Osteoblast (primary cell): ENCODE measurements around the gene USO1. TPM values are rescaled to one million over a fixed set of nuclear protein-coding genes. Genes with fewer than 3 reads are reported as not detected.

ENCODE experiments used
- DNase-seq: peaks from one replicate; pipeline ENCODE4 v3.0.0; 2011; ENCODE audit warnings: low spot score, mixed read lengths; ENCODE audit not compliant: insufficient read length; ENCODE audit errors: missing footprints
- H2AFZ ChIP-seq: 2 replicates; pipeline ENCODE4 v1.6.0; 2011; ENCODE audit warnings: mild to moderate bottlenecking, low read length
- H3K27ac ChIP-seq: 2 replicates; pipeline ENCODE4 v1.5.1; 2011; ENCODE audit warnings: mild to moderate bottlenecking, low read depth, low read length, moderate library complexity
- H3K27me3 ChIP-seq: 2 replicates; pipeline ENCODE4 v1.6.0; 2012; ENCODE audit warnings: mild to moderate bottlenecking, control low read depth, inconsistent platforms, low read length, moderate library complexity; ENCODE audit not compliant: insufficient read depth
- H3K36me3 ChIP-seq: 2 replicates; pipeline ENCODE4 v1.5.1; 2011; ENCODE audit warnings: mild to moderate bottlenecking, low read length, control low read depth, moderate library complexity; ENCODE audit not compliant: insufficient read depth
- H3K4me1 ChIP-seq: 2 replicates; pipeline ENCODE4 v1.5.1; 2011; ENCODE audit warnings: mild to moderate bottlenecking, low read length, control low read depth, moderate library complexity; ENCODE audit not compliant: insufficient read depth
- H3K4me2 ChIP-seq: 2 replicates; pipeline ENCODE4 v1.6.0; 2011; ENCODE audit warnings: mild to moderate bottlenecking, low read length; ENCODE audit not compliant: insufficient read depth
- H3K4me3 ChIP-seq: fragments of 200-600 bp; sonication (generic); 3 replicates; pipeline ENCODE4 v1.5.1; 2012; ENCODE audit warnings: mild to moderate bottlenecking, low read length, inconsistent platforms; ENCODE audit not compliant: insufficient read depth
- H3K79me2 ChIP-seq: 2 replicates; pipeline ENCODE4 v1.6.0; 2012; ENCODE audit warnings: mild to moderate bottlenecking, low read length, control low read depth, inconsistent platforms; ENCODE audit not compliant: insufficient read depth
- H3K9me3 ChIP-seq: 2 replicates; pipeline ENCODE4 v1.5.1; 2011; ENCODE audit warnings: low read depth, low read length, control low read depth
- H4K20me1 ChIP-seq: 2 replicates; pipeline ENCODE4 v1.6.0; 2012; ENCODE audit warnings: mild to moderate bottlenecking, low read length, control low read depth; ENCODE audit not compliant: insufficient read depth
- total RNA-seq: library from RNA; depleted of rRNA; stranded (reverse); fragments of >200 nt; gene quantifications from 2 replicates; pipeline ENCODE4 v1.2.3, GENCODE V29; 2012
- TF ChIP-seq, protein P1 (sequence below): IDR thresholded peaks from 2 replicates; pipeline ENCODE4 v1.5.1; 2011; ENCODE audit warnings: mild to moderate bottlenecking, low read depth, low read length, moderate library complexity; ENCODE audit errors: extremely low read depth

USO1 gene
- total RNA-seq, 1 donor = 122 TPM

DNA sequence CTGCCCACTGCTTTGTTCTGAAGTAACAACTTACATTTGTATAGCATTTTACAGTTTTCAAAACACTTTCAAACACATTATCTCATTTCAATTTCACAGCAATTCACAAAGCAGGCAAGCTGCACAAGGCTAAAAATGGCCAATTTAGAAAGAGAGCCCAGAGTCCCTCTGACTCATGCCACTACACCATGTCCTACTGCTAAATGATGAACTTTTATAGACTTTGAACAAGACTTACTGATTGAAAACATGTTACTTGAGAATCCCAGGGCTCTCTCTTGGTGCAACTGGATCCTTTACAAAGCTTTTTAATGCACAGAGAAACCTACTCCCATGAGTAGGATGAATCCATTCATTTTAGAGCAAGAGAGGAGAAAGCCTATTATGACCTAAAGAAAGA lies 45.4 kb upstream of the USO1 start:
- no peaks in the 10 kb centered on the region for H3K27me3 ChIP-seq
- no peaks in the 10 kb centered on the region for H3K9me3 ChIP-seq
- H3K79me2 ChIP-seq = no peaks in the 10 kb centered on the region
- no peak overlapping the region for H2AFZ ChIP-seq
- H3K4me1 ChIP-seq = peaks cover 3% of the 10 kb centered on the region
- H3K4me2 ChIP-seq = no peak overlapping the region
- TF ChIP-seq, protein P1, sequence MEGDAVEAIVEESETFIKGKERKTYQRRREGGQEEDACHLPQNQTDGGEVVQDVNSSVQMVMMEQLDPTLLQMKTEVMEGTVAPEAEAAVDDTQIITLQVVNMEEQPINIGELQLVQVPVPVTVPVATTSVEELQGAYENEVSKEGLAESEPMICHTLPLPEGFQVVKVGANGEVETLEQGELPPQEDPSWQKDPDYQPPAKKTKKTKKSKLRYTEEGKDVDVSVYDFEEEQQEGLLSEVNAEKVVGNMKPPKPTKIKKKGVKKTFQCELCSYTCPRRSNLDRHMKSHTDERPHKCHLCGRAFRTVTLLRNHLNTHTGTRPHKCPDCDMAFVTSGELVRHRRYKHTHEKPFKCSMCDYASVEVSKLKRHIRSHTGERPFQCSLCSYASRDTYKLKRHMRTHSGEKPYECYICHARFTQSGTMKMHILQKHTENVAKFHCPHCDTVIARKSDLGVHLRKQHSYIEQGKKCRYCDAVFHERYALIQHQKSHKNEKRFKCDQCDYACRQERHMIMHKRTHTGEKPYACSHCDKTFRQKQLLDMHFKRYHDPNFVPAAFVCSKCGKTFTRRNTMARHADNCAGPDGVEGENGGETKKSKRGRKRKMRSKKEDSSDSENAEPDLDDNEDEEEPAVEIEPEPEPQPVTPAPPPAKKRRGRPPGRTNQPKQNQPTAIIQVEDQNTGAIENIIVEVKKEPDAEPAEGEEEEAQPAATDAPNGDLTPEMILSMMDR = no peak
- no peaks in the 10 kb centered on the region for H4K20me1 ChIP-seq
- DNase-seq = peak; percentile 14
- no peak overlapping the region for H3K4me3 ChIP-seq
- no peak overlapping the region for H3K27ac ChIP-seq
- H3K36me3 ChIP-seq = no peaks in the 10 kb centered on the region

DNA sequence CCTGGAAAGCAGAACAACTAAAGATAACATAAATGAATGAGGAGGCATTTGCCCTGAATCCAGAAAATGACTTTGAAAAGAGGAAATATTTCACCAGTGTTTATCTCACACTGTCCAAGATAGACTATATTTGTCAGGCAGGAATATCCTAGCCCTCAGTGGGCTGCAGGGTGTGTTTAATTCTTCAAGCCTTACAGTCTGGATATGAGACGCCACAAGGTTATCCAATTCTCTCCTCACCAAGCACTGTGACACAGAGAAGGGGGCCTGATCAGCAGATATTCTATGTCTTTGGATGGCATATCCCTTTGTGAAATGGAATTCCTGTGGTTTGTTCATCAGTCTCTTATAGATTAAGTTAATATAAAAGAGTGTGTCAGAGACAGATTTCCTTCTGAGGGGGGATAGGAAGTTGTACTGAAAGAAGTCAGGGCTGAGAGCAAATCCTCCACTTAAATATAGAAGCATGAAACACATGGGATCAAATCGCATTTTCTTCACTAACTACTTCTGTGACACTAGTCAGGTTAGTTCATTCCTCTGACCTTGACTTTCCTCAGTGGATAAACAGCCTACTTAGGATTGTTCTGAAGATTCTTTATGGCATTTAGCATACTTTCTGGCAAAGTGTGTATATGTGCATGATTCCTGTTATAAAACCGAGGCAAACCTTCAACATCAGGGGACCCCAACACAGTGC lies 44.4 kb upstream of the USO1 start:
- no peaks in the 10 kb centered on the region for H4K20me1 ChIP-seq
- no peak for DNase-seq
- no peaks in the 10 kb centered on the region for H3K79me2 ChIP-seq
- H3K9me3 ChIP-seq = no peaks in the 10 kb centered on the region
- no peak overlapping the region for H3K4me3 ChIP-seq
- no peaks in the 10 kb centered on the region for H3K4me1 ChIP-seq
- no peaks in the 10 kb centered on the region for H3K27me3 ChIP-seq
- no peak overlapping the region for H2AFZ ChIP-seq
- no peaks in the 10 kb centered on the region for H3K36me3 ChIP-seq
- no peak overlapping the region for H3K4me2 ChIP-seq
- no peak overlapping the region for H3K27ac ChIP-seq
- TF ChIP-seq, protein P1 = no peak

DNA sequence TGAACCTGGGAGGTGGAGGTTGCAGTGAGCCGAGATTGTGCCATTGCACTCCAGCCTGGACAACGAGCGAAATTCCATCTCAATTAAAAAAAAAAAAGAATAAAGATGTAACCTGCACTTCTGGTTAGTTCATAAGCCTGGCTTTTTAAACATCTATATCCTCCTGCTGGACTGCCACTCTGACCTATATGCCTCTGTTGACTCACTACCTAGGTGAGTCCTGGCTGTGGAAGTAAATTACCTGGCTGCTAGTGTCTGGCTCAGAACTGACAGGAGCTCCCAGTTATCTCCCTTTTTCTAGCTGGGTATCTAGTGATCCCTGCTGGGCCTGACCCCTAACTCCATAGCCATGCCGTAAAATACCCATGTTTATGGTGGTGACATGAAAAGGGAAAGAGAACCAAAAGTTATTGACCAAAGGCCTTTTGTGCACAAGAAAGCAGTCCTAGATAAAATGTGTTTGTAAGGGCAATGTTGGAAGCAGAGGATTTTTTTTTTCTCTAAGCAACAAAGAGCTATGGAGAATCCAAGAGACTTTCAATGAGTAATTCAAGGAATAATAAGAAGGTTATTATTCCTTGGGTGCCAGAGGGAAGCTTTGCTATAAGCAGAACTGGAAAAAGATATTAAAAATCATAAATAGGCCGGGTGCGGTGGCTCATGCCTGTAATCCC lies 40.8 kb upstream of the USO1 start:
- Histone ChIP-seq H3K27me3 (no peaks in the 10 kb centered on the region), H3K4me2 (no peak overlapping the region)
- DNase-seq = no peak

More for the DNA sequence above, 40.8 kb upstream of the USO1 start:
- TF ChIP-seq, protein P1 = no peak
- Histone ChIP-seq H3K27ac (no peak overlapping the region), H3K4me1 (peaks cover 3% of the 10 kb centered on the region), H3K36me3 (no peaks in the 10 kb centered on the region), H3K79me2 (no peaks in the 10 kb centered on the region), H3K9me3 (no peaks in the 10 kb centered on the region), H2AFZ (no peak overlapping the region), H3K4me3 (no peak overlapping the region), H4K20me1 (no peaks in the 10 kb centered on the region)
